RWPE2 (cell line): Measurements from ENCODE around the gene LRRC7.
A peak's percentile ranks its signal among the peaks of the same experiment; 100 is the strongest.

Experiments used
- ATAC-seq: fragments of 200-7000 bp; cut with Tn5 transposase; 3 replicates; pipeline ENCODE4 v1.9.1; 2021; ENCODE audit warnings: low read depth
- DNase-seq: peaks from one replicate; pipeline ENCODE4 v3.0.0-alpha.2; 2020; ENCODE audit warnings: low spot score
- H3K27ac ChIP-seq: fragments of 450-650 bp; 2 replicates; pipeline ENCODE4 v1.5.1; 2017; ENCODE audit warnings: mild to moderate bottlenecking; ENCODE audit not compliant: poor library complexity, severe bottlenecking
- H3K27me3 ChIP-seq: fragments of 250-450 bp; sonication (Bioruptor Pico); 2 replicates; pipeline ENCODE4 v1.5.1; 2021; ENCODE audit warnings: mild to moderate bottlenecking, moderate library complexity; ENCODE audit not compliant: insufficient read depth, poor library complexity, severe bottlenecking
- H3K36me3 ChIP-seq: fragments of 250-450 bp; sonication (Bioruptor Pico); 2 replicates; pipeline ENCODE4 v1.5.1; 2020; ENCODE audit warnings: low read depth, mild to moderate bottlenecking, moderate library complexity
- H3K4me1 ChIP-seq: fragments of 250-450 bp; sonication (Bioruptor Pico); 2 replicates; pipeline ENCODE4 v1.5.1; 2021; ENCODE audit warnings: mild to moderate bottlenecking, moderate library complexity; ENCODE audit not compliant: insufficient read depth, poor library complexity, severe bottlenecking
- H3K4me3 ChIP-seq: fragments of 250-450 bp; sonication (Bioruptor Pico); 2 replicates; pipeline ENCODE4 v1.5.1; 2021; ENCODE audit warnings: mild to moderate bottlenecking, moderate library complexity; ENCODE audit not compliant: severe bottlenecking
- H3K9me3 ChIP-seq: fragments of 250-450 bp; sonication (Bioruptor Pico); 2 replicates; pipeline ENCODE4 v1.5.1; 2021; ENCODE audit warnings: mild to moderate bottlenecking, moderate library complexity; ENCODE audit not compliant: severe bottlenecking
- CTCF ChIP-seq: fragments of 450-650 bp; IDR thresholded peaks from one replicate; pipeline ENCODE4 v1.5.1; 2017; ENCODE audit warnings: mild to moderate bottlenecking, moderate library complexity; ENCODE audit not compliant: poor library complexity, severe bottlenecking

Gene LRRC7

GRCh38 chr1:70090141-70090540, 522.4 kb downstream of the LRRC7 start:
- TF ChIP-seq CTCF = no peak
- H3K27ac ChIP-seq = peak overlapping the region; percentile 58
- no peak for DNase-seq
- H3K27me3 ChIP-seq = no peaks in the 10 kb centered on the region
- H3K36me3 ChIP-seq = no peaks in the 10 kb centered on the region
- no peaks in the 10 kb centered on the region for H3K9me3 ChIP-seq
- no peak for ATAC-seq
- peaks cover 17% of the 10 kb centered on the region for H3K4me1 ChIP-seq
- H3K4me3 ChIP-seq = no peak overlapping the region

- H3K36me3 ChIP-seq = no peaks in the 10 kb centered on the region
- DNase-seq (no peak), ATAC-seq (peak; percentile 95)
- TF ChIP-seq CTCF = no peak
- peaks cover 12% of the 10 kb centered on the region for H3K4me1 ChIP-seq
- no peaks in the 10 kb centered on the region for H3K9me3 ChIP-seq
- no peak overlapping the region for H3K4me3 ChIP-seq
- peak overlapping the region; percentile 58 for H3K27ac ChIP-seq
- no peaks in the 10 kb centered on the region for H3K27me3 ChIP-seq
Observed at GRCh38 chr1:70090875-70091274, 523.2 kb downstream of the LRRC7 start.

- no peaks in the 10 kb centered on the region for H3K27me3 ChIP-seq
- no peaks in the 10 kb centered on the region for H3K36me3 ChIP-seq
- H3K4me1 ChIP-seq = peaks cover 12% of the 10 kb centered on the region
- DNase-seq (no peak), ATAC-seq (no peak)
- H3K27ac ChIP-seq = peak overlapping the region; percentile 58
- H3K4me3 ChIP-seq = no peak overlapping the region
- no peak for TF ChIP-seq CTCF
- no peaks in the 10 kb centered on the region for H3K9me3 ChIP-seq
Observed at GRCh38 chr1:70091811-70092210, 524.1 kb downstream of the LRRC7 start.

GRCh38 chr1:70092526-70092925, 524.8 kb downstream of the LRRC7 start:
- DNase-seq = no peak
- Histone ChIP-seq H3K27ac (no peak overlapping the region), H3K9me3 (no peaks in the 10 kb centered on the region), H3K4me1 (peaks cover 12% of the 10 kb centered on the region), H3K4me3 (no peak overlapping the region), H3K36me3 (no peaks in the 10 kb centered on the region), H3K27me3 (no peaks in the 10 kb centered on the region)
- ATAC-seq = no peak
- TF ChIP-seq CTCF = no peak

GRCh38 chr1:70093250-70093975, 525.7 kb downstream of the LRRC7 start:
- Histone ChIP-seq H3K36me3 (no peaks in the 10 kb centered on the region), H3K27me3 (no peaks in the 10 kb centered on the region), H3K9me3 (no peaks in the 10 kb centered on the region), H3K27ac (no peak overlapping the region), H3K4me1 (peaks cover 12% of the 10 kb centered on the region), H3K4me3 (no peak overlapping the region)
- DNase-seq (no peak), ATAC-seq (no peak)
- no peak for TF ChIP-seq CTCF
